HG03460 (cell line): Measurements from ENCODE around the gene TMEM170B.

Experiments used
- ATAC-seq: cut with Tn5 transposase; IDR thresholded peaks from one replicate; pipeline ENCODE4 v1.9.1; 2021; ENCODE audit not compliant: unreplicated experiment

The TMEM170B gene

GRCh38 chr6:11580686-11581405 lies 43.3 kb downstream of the TMEM170B start:
- no peak for ATAC-seq

GRCh38 chr6:11584244-11584643 lies 46.7 kb downstream of the TMEM170B start:
- no peak for ATAC-seq

GRCh38 chr6:11585426-11586016 lies 48.0 kb downstream of the TMEM170B start:
- no peak for ATAC-seq

GRCh38 chr6:11586117-11586516 lies 48.6 kb downstream of the TMEM170B start:
- no peak for ATAC-seq

DNA sequence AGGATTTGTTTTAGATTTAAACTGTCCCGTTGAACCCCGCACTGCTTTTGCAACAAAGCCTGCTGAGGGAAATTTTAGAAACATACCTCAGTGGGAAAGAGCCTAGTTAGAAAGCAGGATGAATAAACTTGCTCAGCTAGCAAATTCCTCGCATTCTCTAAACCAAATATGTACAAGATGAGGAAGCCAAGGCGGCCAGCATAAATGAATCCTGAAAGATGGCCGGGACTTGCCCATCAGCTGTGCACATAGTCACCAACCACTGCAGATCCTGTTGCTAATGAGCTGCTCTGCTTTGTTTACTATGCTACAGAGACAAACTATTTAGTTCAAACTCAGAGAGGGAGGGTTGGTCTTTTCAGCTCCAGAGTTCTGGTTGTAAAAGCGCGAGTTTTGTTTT lies 49.0 kb downstream of the TMEM170B start:
- ATAC-seq: no peak

DNA sequence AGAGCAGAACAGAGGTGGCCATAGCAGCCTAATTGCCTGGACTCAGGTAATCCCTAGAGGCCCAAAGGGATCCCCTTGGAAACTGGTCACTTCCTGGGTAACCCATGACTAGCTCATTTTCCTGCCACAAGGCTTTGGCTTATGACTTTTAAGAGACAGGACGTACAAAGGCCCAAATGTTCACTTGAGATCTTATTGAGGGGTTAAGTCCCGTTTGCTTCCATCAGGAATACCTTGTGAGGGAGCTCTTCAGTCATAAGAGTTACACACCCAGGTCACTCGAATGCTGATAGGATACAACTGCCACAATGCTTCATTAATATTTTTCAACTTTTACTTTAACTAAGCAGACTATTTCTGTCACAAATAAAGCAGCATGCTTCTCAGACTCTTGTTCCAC lies 51.7 kb downstream of the TMEM170B start:
- ATAC-seq: no peak

DNA sequence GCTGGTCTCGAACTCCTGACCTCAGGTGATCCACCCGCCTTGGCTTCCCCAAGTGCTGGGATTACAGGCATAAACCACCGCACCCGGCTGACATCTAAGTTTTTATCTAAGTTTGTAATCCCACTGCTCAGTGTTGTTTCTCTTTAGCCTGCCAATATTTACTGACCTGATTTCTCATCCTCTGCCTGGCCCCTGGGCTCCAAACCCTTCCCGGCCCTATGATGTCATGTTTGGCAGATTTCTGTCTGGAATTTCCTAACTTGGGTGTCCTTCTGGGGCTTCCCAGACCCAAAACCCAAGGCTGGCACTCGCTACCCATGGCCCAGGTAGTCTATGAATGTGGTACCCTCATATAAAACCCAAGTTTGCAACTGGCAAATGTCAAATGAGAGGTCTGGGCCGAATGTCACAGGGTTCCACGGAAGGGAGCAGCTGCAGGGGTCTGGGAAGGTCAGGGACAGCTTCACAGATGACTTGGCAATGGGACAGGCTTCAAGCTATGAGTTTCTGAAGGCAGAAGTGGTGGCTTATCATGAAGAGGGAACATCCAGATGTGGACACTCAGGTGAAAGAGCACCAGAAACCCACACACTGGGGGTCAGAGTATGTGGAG lies 54.9 kb downstream of the TMEM170B start:
- ATAC-seq: no peak

DNA sequence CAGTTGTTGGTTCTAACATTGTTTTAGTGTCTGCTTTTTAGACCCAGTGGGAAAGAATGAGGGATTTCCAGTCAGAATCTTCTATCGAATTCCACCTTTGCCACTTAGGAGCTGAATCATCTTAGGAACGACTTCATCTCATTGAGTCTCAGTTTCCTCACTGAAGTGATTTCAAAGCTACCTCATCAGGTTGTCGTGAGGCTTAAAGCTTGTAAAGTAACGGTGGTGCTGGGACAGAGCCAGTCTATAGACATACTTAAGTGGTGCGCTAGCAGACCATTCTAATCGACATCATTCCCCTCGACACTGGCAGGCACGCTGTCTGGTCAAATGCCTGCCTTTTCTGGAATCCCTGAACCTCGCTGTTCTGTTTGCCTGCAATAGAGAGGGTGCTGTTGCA lies 55.5 kb downstream of the TMEM170B start:
- ATAC-seq: no peak

DNA sequence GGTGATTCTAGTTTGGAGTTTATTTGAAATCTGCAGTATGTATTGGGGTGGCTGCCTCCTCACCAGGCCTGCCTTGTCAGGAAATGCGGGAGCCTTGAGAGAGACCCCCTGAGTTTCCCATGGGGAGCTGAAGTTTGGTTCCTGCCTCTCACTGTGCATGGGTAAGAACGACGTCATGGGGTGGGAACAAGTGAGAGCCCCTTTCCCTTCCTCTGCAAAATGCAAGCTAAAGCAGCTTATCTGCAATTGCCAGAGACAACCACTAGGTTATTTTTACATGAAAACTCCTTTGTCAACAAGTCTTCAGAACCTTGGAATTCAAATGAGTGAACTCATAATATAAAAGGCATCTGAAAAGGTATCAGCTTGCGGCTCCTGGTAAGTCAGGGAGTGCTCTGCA lies 58.4 kb downstream of the TMEM170B start:
- ATAC-seq: no peak

DNA sequence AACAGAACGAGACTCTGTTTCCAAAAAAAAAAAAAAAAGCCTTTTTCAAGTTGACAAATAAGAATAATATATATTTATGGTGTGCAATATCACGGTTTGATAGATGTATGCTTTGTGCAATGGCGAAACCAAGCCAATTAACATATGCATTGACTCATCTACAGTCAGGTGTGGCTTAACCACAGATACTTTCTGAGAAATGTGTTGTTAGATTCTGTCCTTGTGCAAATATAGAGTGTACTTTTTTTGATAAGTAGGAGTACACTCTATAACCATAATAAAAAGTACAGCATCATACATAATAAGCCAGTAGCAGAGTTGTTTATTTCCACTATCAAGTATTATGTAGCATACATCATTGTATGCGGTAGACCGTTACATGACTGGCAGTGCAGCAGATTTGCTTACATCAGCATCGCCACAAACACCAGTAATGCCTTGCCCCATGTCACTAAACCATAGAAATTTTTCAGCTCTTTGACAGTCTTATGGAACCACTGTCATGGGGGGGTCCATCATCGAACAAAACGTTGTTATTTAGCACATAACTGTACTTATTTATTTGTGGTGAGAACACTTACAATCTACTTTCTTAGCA lies 59.2 kb downstream of the TMEM170B start:
- ATAC-seq: no peak

DNA sequence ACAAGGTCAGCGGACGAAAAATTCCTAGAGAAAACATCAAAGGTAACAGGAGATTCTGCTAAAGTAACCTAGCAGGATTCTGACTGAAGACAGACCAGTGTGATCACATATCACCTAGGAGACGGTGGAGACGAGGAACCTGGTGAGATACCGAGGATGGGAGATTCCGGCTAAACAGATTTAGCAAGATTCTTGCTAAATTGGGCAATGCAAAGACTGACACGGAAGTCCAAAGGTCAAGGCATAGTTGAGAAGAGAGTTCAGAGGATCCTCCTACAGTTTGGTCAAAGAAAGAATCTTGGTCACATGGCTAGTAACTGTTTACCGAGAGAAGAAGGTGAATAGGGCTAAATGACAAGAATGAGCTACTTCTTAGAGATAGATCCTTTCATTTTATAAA lies 61.1 kb downstream of the TMEM170B start:
- ATAC-seq: no peak

DNA sequence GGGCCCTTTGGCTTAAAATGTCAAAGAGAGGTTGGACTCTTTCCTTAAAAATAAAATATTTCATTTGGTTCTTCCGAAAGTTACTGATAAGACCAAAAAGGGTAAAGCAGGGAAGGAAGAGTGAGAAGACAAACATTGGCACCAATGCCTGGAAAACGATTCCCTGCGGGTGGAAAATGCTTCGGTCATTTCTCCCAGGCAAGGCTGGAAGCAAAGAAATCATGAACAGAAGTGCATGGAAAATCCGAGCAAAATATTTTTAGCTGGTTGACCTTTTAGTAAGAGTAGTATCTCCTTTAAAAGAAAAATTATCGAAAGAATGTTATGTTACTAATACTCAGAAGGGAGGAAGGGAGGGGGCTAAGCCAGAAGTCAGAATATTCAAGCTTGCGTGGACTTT lies 62.7 kb downstream of the TMEM170B start:
- ATAC-seq: no peak

GRCh38 chr6:11601776-11602605 lies 64.4 kb downstream of the TMEM170B start:
- no peak for ATAC-seq

DNA sequence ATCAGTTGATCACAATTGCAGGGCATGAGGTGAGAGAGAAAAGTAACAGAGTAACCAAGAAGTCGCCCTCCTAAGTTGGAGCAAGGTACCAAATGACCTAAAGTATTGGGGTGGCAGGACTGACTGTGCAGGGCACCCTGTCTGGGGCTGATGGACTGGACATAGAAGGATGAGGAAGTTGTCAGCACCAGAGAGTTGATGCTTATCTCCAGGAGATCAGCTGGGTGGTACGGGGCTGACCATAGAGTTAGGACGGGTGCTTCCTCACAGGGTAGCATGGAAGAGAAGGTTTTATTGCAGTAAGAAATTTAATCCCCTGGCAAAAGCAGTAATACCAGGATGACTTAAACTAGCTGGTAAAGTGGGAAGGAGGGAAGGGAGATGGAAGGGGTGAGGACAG lies 66.7 kb downstream of the TMEM170B start:
- no peak for ATAC-seq

- no peak for ATAC-seq
Measured at GRCh38 chr6:11604836-11605506, 67.4 kb downstream of the TMEM170B start.

GRCh38 chr6:11605507-11605905 lies 68.0 kb downstream of the TMEM170B start:
- no peak for ATAC-seq

DNA sequence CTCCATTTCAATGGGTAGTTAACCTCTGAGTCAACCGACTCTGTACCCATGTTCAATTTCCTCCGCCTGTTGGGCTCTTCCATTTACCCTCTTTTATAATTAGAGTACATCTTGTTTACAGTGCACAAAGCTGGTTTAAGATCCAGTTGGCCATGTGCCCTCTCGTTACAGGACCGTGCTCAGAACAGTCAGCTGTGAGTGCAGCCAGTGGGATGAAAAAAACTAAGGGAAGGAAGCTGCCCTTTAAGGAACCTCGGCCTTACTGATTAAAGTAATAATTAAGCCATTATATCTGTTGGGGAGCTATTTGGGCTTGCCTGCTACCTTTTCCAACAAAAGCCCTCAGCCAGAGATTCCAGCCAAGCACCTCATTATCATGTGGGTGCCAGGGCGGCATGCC lies 68.8 kb downstream of the TMEM170B start:
- ATAC-seq: no peak

DNA sequence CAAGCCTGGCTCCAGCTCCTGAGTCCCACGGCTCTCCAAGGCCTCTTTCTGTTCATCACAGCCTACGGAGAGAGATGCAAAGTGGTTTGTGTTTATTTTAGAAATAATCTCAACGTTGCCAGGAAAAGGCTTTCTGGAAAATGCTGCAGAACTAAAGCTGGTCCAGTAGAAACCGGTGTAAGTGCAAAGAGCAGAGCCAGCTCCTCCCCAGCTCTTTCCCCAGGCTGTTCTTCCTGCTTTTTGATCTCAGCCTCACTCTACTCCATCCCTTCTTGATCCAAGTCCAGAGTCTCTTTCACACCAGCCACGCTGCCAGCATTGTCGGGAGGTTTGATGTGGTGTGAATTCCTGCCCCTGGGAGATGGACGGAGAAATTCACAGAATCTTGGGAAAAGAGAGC lies 69.8 kb downstream of the TMEM170B start:
- ATAC-seq: no peak

GRCh38 chr6:11608600-11609323 lies 71.2 kb downstream of the TMEM170B start:
- no peak for ATAC-seq
